Neuronal stem cell (in vitro differentiated cells): ENCODE measurements around the gene PITHD1.
A peak's percentile ranks its signal among the peaks of the same experiment; 100 is the strongest.

ENCODE experiments used
- DNase-seq: peaks from one replicate; pipeline ENCODE4 v3.0.0-alpha.2; 2013; ENCODE audit warnings: low spot score
- H2AFZ ChIP-seq: one replicate; pipeline ENCODE4 v1.6.1; 2013; ENCODE audit warnings: mild to moderate bottlenecking, low read length, inconsistent platforms
- H2AK5ac ChIP-seq: 2 replicates; pipeline ENCODE4 v1.6.1; 2013; ENCODE audit warnings: low read depth, mild to moderate bottlenecking, inconsistent platforms, low read length, moderate library complexity, mixed read lengths
- H2BK120ac ChIP-seq: 2 replicates; pipeline ENCODE4 v1.6.1; 2013; ENCODE audit warnings: low read depth, mild to moderate bottlenecking, inconsistent platforms, low read length, moderate library complexity, mixed read lengths
- H2BK12ac ChIP-seq: one replicate; pipeline ENCODE4 v1.6.1; 2013; ENCODE audit warnings: low read length, inconsistent platforms
- H2BK15ac ChIP-seq: 2 replicates; pipeline ENCODE4 v1.6.1; 2013; ENCODE audit warnings: mild to moderate bottlenecking, low read length, inconsistent platforms, mixed read lengths
- H2BK5ac ChIP-seq: one replicate; pipeline ENCODE4 v1.6.1; 2013; ENCODE audit warnings: inconsistent platforms, mild to moderate bottlenecking, low read length, moderate library complexity
- H3K14ac ChIP-seq: one replicate; pipeline ENCODE4 v1.6.1; 2013; ENCODE audit warnings: low read length, inconsistent platforms
- H3K18ac ChIP-seq: 2 replicates; pipeline ENCODE4 v1.6.1; 2013; ENCODE audit warnings: low read length, inconsistent platforms
- H3K23ac ChIP-seq: 2 replicates; pipeline ENCODE4 v1.6.1; 2013; ENCODE audit warnings: low read depth, mild to moderate bottlenecking, mixed read lengths, low read length, inconsistent platforms; ENCODE audit not compliant: poor library complexity
- H3K27ac ChIP-seq: replicated peaks from 3 replicates; pipeline ENCODE4 v1.5.1; 2013; ENCODE audit warnings: low read length, inconsistent platforms
- H3K27me3 ChIP-seq, 3 experiments: 2 replicates each; pipeline ENCODE4 v1.6.1; 2013; ENCODE audit warnings: low read length in 3 of 3, mild to moderate bottlenecking in 2 of 3, inconsistent platforms in 1 of 3, low read depth in 1 of 3, mixed read lengths in 1 of 3, moderate library complexity in 1 of 3; ENCODE audit not compliant: control insufficient read depth in 3 of 3, insufficient read depth in 3 of 3
- H3K36me3 ChIP-seq, 2 donors: replicated peaks in 1 of 2; 2 replicates each; pipeline ENCODE4 v1.6.1; 2013; ENCODE audit warnings: low read length in 2 of 2; ENCODE audit not compliant: control insufficient read depth in 2 of 2, insufficient read depth in 2 of 2
- H3K4ac ChIP-seq: 2 replicates; pipeline ENCODE4 v1.6.1; 2013; ENCODE audit warnings: inconsistent platforms, mild to moderate bottlenecking, low read length, moderate library complexity
- H3K4me1 ChIP-seq, 2 donors: 1 replicate in 1 of 2; 2 replicates in 1 of 2; pipeline ENCODE4 v1.6.1; 2013; ENCODE audit warnings: low read length in 2 of 2, low read depth in 1 of 2; ENCODE audit not compliant: control insufficient read depth in 2 of 2, insufficient read depth in 1 of 2
- H3K4me2 ChIP-seq: one replicate; pipeline ENCODE4 v1.6.1; 2013; ENCODE audit warnings: mild to moderate bottlenecking, low read length, inconsistent platforms; ENCODE audit not compliant: insufficient read depth, poor library complexity, severe bottlenecking
- H3K4me3 ChIP-seq, 2 donors: 2 replicates each; pipeline ENCODE4 v1.5.1; 2013; ENCODE audit warnings: low read length in 2 of 2, mild to moderate bottlenecking in 2 of 2, inconsistent platforms in 1 of 2, moderate library complexity in 1 of 2
- H3K79me1 ChIP-seq: one replicate; pipeline ENCODE4 v1.6.1; 2013; ENCODE audit warnings: low read depth, mild to moderate bottlenecking, inconsistent platforms, low read length, moderate library complexity
- H3K9ac ChIP-seq: one replicate; pipeline ENCODE4 v1.6.1; 2013; ENCODE audit warnings: mild to moderate bottlenecking, low read depth, low read length, inconsistent platforms; ENCODE audit not compliant: poor library complexity
- H3K9me3 ChIP-seq, 2 donors: replicated peaks in 1 of 2; 2 replicates each; pipeline versions ENCODE3 to v1.6.1; 2013; ENCODE audit warnings: low read length in 2 of 2, mild to moderate bottlenecking in 2 of 2, inconsistent platforms in 1 of 2, low read depth in 1 of 2, mixed read lengths in 1 of 2, moderate library complexity in 1 of 2; ENCODE audit not compliant: control insufficient read depth in 2 of 2, insufficient read depth in 1 of 2
- H4K8ac ChIP-seq: one replicate; pipeline ENCODE4 v1.6.1; 2013; ENCODE audit warnings: low read depth, mild to moderate bottlenecking, inconsistent platforms, low read length, moderate library complexity
- H4K91ac ChIP-seq: one replicate; pipeline ENCODE4 v1.6.1; 2013; ENCODE audit warnings: low read length, low read depth, mild to moderate bottlenecking, inconsistent platforms; ENCODE audit not compliant: poor library complexity
- WGBS, 2 donors: extraction: QIAGEN DNeasy Blood & Tissue Kit; methylation state at CpG; one replicate each; pipeline ENCODE4 v1.1.7; 2013; ENCODE audit warnings: missing lambda C conversion rate in 2 of 2, mixed read lengths in 1 of 2; ENCODE audit not compliant: insufficient read length in 2 of 2, insufficient replicate concordance in 1 of 2; ENCODE audit errors: extremely low coverage in 2 of 2; 5-methylcytosine and 5-hydroxymethylcytosine counted together

Gene PITHD1

DNA sequence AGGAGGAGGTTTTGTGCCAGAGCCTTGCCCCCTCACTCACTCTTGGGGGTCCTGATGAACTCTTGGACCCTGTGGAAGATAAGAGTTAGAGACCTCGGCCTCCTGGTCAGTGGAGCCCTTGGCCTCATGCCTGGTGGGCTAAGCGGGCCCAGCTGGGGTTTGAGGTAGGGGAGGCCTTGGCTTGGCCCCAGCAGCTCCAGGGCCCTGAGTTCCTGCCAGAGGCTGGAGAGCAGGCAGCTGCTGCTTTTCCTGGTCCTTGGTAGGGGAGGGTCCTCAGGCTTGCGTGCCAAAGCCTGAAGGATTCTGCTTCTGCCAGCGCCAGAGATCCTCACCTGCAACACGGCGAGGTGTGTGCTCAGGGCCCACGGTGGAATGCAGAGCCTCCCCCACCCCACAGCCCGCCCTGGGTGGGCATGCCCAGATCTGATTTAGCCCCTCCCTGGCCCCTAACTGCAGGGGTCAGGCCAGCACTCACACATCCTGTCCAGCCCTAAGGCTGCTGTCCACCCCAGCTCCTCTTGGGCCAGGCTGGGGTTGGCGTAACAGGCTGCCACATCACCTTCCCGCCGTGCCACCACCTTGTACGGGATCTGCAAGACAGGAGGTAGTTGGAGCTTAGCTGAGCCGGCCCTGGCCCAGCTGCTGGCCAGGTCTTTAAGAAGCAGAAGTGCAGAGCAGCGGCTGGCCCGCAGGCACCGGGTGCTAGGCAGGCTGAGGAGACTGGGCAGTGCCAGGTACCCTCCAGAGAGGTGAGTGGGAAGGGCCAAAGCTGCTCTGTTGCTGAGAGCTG is 17.7 kb downstream of the PITHD1 start:
- Histone ChIP-seq H2BK5ac (no peak overlapping the region), H2AFZ (no peak overlapping the region), H3K4ac (no peak overlapping the region), H3K4me2 (no peak overlapping the region), H3K4me3 (no peak overlapping the region), H3K79me1 (peaks cover 23% of the 10 kb centered on the region), H2BK120ac (no peak overlapping the region), H3K36me3 (peaks cover 33 to 58% of the 10 kb centered on the region in 2 donors), H3K9ac (no peak overlapping the region), H3K9me3 (no peaks in the 10 kb centered on the region), H3K27me3 (no peaks in the 10 kb centered on the region), H3K27ac (no peak overlapping the region), H2BK15ac (no peak overlapping the region), H3K18ac (no peak overlapping the region), H4K91ac (no peak overlapping the region), H2AK5ac (no peak overlapping the region), H4K8ac (no peak overlapping the region), H2BK12ac (no peak overlapping the region), H3K23ac (no peak overlapping the region), H3K14ac (no peak overlapping the region), H3K4me1 (peaks cover 9 to 22% of the 10 kb centered on the region in 2 donors)
- no peak for DNase-seq
- no CpG with 5 or more reads among the region's 16 CpGs for WGBS, 2 donors

DNA sequence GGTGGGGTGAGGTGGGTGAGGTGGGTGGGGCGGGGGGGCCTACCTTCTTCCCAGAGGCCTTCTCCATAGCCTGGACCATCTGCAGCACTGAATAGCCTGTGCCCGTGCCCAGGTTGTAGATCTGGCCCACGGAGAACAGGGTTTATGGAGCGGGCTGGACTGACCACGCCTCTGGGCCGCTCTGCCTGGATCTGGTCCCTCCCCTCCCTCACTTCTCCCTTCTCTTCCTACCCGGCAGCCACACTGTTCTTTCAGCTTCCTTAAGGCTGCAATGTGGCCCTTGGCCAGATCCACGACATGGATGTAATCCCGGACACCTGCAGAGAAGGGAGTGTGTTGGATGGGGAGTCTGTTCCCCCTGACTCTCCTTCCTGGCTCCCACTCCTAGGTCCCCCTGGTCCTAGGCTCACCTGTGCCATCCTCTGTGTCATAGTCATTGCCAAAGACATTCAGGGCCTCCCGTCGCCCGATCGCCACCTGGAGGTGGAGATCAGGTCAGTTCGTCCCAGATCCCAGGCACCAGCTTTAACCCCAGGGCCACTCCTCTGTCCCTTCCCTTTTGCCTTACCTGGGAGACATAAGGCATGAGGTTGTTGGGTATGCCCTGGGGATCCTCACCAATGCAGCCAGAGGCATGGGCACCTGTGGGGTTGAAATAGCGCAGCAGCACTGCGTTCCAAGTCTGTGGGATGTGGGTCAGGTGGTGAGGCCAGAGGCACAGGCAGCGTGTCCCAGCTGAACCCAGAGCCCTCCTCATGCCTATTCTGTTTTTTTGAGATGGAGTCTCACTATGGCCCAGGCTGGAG is 18.5 kb downstream of the PITHD1 start:
- Histone ChIP-seq H3K27me3 (no peaks in the 10 kb centered on the region), H4K91ac (no peak overlapping the region), H3K4me3 (peak overlapping the region in 1 of 2 donors; percentile 37), H2BK120ac (no peak overlapping the region), H2AFZ (no peak overlapping the region), H3K9ac (no peak overlapping the region), H3K4me2 (no peak overlapping the region), H2BK12ac (no peak overlapping the region), H3K79me1 (peaks cover 18% of the 10 kb centered on the region), H3K9me3 (no peaks in the 10 kb centered on the region), H3K23ac (no peak overlapping the region), H3K4me1 (peaks cover 10 to 22% of the 10 kb centered on the region in 2 donors), H3K14ac (no peak overlapping the region), H2AK5ac (no peak overlapping the region), H3K36me3 (peaks cover 33 to 58% of the 10 kb centered on the region in 2 donors), H2BK15ac (no peak overlapping the region), H3K4ac (no peak overlapping the region), H4K8ac (no peak overlapping the region), H3K18ac (no peak overlapping the region), H3K27ac (no peak overlapping the region), H2BK5ac (no peak overlapping the region)
- no peak for DNase-seq
- WGBS, 2 donors = no CpG with 5 or more reads among the region's 17 CpGs

- H4K8ac ChIP-seq = no peak overlapping the region
- H3K4ac ChIP-seq = no peak overlapping the region
- no peak overlapping the region for H2BK15ac ChIP-seq
- H3K4me2 ChIP-seq = no peak overlapping the region
- peaks cover 12% of the 10 kb centered on the region for H3K79me1 ChIP-seq
- H4K91ac ChIP-seq = no peak overlapping the region
- peaks cover 5 to 16% of the 10 kb centered on the region in 2 donors for H3K4me1 ChIP-seq
- H2BK120ac ChIP-seq = no peak overlapping the region
- no CpG with 5 or more reads among the region's 20 CpGs for WGBS, 2 donors
- no peak overlapping the region for H2BK12ac ChIP-seq
- H3K27ac ChIP-seq = no peak overlapping the region
- H3K27me3 ChIP-seq = no peaks in the 10 kb centered on the region
- H3K36me3 ChIP-seq = peaks cover 33 to 55% of the 10 kb centered on the region in 2 donors
- no peak overlapping the region for H3K23ac ChIP-seq
- no peak overlapping the region for H2AK5ac ChIP-seq
- H3K4me3 ChIP-seq = no peak overlapping the region
- no peak for DNase-seq
- no peaks in the 10 kb centered on the region for H3K9me3 ChIP-seq
- no peak overlapping the region for H2BK5ac ChIP-seq
- no peak overlapping the region for H3K14ac ChIP-seq
- H2AFZ ChIP-seq = no peak overlapping the region
- no peak overlapping the region for H3K18ac ChIP-seq
- H3K9ac ChIP-seq = no peak overlapping the region
Measured at GRCh38 chr1:23797478-23798448, 19.5 kb downstream of the PITHD1 start.
